ENCODE data around the gene ROR1.

Gene ROR1

GRCh38 chr1:63945943-63946342 is 172.1 kb downstream of the ROR1 start:
- no peak for DNase-seq

GRCh38 chr1:63946866-63947491 is 173.2 kb downstream of the ROR1 start:
- DNase-seq = no peak

GRCh38 chr1:63947904-63948303 is 174.1 kb downstream of the ROR1 start:
- DNase-seq = no peak

GRCh38 chr1:63950023-63950422 is 176.2 kb downstream of the ROR1 start:
- no peak for DNase-seq

- DNase-seq = no peak
Observed at GRCh38 chr1:63951059-63951946, 177.5 kb downstream of the ROR1 start.

- no peak for DNase-seq
Observed at GRCh38 chr1:63954187-63954586, 180.4 kb downstream of the ROR1 start.

- no peak for DNase-seq
Observed at GRCh38 chr1:63955370-63956145, 181.7 kb downstream of the ROR1 start.

GRCh38 chr1:63958556-63958955 is 184.7 kb downstream of the ROR1 start:
- DNase-seq = no peak

- DNase-seq = no peak
Observed at GRCh38 chr1:63960326-63960725, 186.5 kb downstream of the ROR1 start.

GRCh38 chr1:63966016-63966415 is 192.2 kb downstream of the ROR1 start:
- peak; percentile 77 for DNase-seq

- DNase-seq = no peak
Observed at GRCh38 chr1:63967901-63968300, 194.1 kb downstream of the ROR1 start.

- DNase-seq = no peak
Observed at GRCh38 chr1:63968663-63969440, 195.0 kb downstream of the ROR1 start.

- peak; percentile 39 for DNase-seq
Observed at GRCh38 chr1:63969441-63969901, 195.7 kb downstream of the ROR1 start.

GRCh38 chr1:63971557-63971956 is 197.7 kb downstream of the ROR1 start:
- DNase-seq = no peak

- no peak for DNase-seq
Observed at GRCh38 chr1:63973005-63973419, 199.2 kb downstream of the ROR1 start.

GRCh38 chr1:63974966-63975365 is 201.1 kb downstream of the ROR1 start:
- no peak for DNase-seq

- DNase-seq = no peak
Observed at GRCh38 chr1:63975481-63975880, 201.7 kb downstream of the ROR1 start.

- DNase-seq = no peak
Observed at GRCh38 chr1:63976006-63976405, 202.2 kb downstream of the ROR1 start.

- no peak for DNase-seq
Observed at GRCh38 chr1:63977466-63977865, 203.6 kb downstream of the ROR1 start.

GRCh38 chr1:63980740-63981407 is 207.1 kb downstream of the ROR1 start:
- no peak for DNase-seq

- DNase-seq = no peak
Observed at GRCh38 chr1:63981408-63981773, 207.6 kb downstream of the ROR1 start.

- DNase-seq = no peak
Observed at GRCh38 chr1:63982201-63982600, 208.4 kb downstream of the ROR1 start.
